Endothelial cell of umbilical vein (primary cell): ENCODE results near the gene PRR5L. TPM values are rescaled to one million over a fixed set of nuclear protein-coding genes. Genes with fewer than 3 reads are reported as not detected.

Experiments used
- BruUV-seq: library from RNA; stranded (reverse); fragments of 400-500 nt; replicated peaks from 2 replicates; lab custom pipeline; 2021; lab: Mats Ljungman, UMichigan
- CTCF ChIA-PET: fragments of 300-600, 350-600 bp; sonication (Branson Sonifier 250); formaldehyde crosslinking; loops from one replicate; lab custom pipeline; 2021; ENCODE audit warnings: antibody characterized with exemption, inconsistent platforms; lab: Charles Lee
- POLR2A ChIA-PET: fragments of 300-600, 350-600 bp; sonication (Branson Sonifier 250); formaldehyde crosslinking; loops from one replicate; lab custom pipeline; 2021; ENCODE audit warnings: antibody characterized with exemption, inconsistent platforms; lab: Charles Lee
- DNase-seq: peaks from one replicate; pipeline ENCODE4 v3.0.0-alpha.2; 2011; ENCODE audit warnings: low read depth, low spot score
- FAIRE-seq: peaks from 2 replicates; lab custom pipeline; 2011; peaks lifted over from hg19 to GRCh38; lab: Jason Lieb, UNC
- H2AFZ ChIP-seq: 2 replicates; pipeline ENCODE4 v1.6.0; 2012; ENCODE audit warnings: low read depth, low read length, control low read depth, inconsistent platforms
- H3K27ac ChIP-seq: 2 replicates; pipeline ENCODE4 v1.5.1; 2011; ENCODE audit warnings: low read depth, mild to moderate bottlenecking, control low read depth, low read length, moderate library complexity; ENCODE audit not compliant: insufficient read depth
- H3K27me3 ChIP-seq, 2 experiments: 2 replicates each; pipeline versions ENCODE4 v1.6.0 to v1.6.1; 2011; ENCODE audit warnings: low read length in 2 of 2, mixed read lengths in 1 of 2; ENCODE audit not compliant: control insufficient read depth in 2 of 2, insufficient read depth in 2 of 2
- H3K36me3 ChIP-seq, 2 experiments: 2 replicates in 1 of 2; 3 replicates in 1 of 2; pipeline ENCODE4 v1.5.1; 2011; ENCODE audit warnings: low read length in 2 of 2, mild to moderate bottlenecking in 1 of 2, moderate library complexity in 1 of 2; ENCODE audit not compliant: control insufficient read depth in 2 of 2, insufficient read depth in 2 of 2; ENCODE audit errors: extremely low read depth in 1 of 2
- H3K4me1 ChIP-seq: 3 replicates; pipeline ENCODE4 v1.5.1; 2011; ENCODE audit warnings: mild to moderate bottlenecking, low read length; ENCODE audit not compliant: control insufficient read depth, insufficient read depth; ENCODE audit errors: extremely low read depth
- H3K4me2 ChIP-seq: 2 replicates; pipeline ENCODE4 v1.6.1; 2011; ENCODE audit warnings: low read length, control low read depth, mixed read lengths; ENCODE audit not compliant: insufficient read depth
- H3K4me3 ChIP-seq, 3 experiments: fragments of 200-600 bp in 1 of 3; sonication (generic), shearing (Covaris generic) in 1 of 3; replicated peaks in 1 of 3; 2 replicates each; pipeline ENCODE4 v1.5.1; 2011 to 2016; ENCODE audit warnings: control low read depth in 3 of 3, low read length in 3 of 3, mild to moderate bottlenecking in 2 of 3, inconsistent platforms in 1 of 3, low read depth in 1 of 3, moderate library complexity in 1 of 3; ENCODE audit not compliant: insufficient read depth in 1 of 3
- H3K79me2 ChIP-seq: 2 replicates; pipeline ENCODE4 v1.6.0; 2012; ENCODE audit warnings: low read length, inconsistent platforms; ENCODE audit not compliant: control insufficient read depth, insufficient read depth
- H3K9ac ChIP-seq: replicated peaks from 2 replicates; pipeline ENCODE3; 2011; ENCODE audit warnings: low read length, control low read depth; ENCODE audit not compliant: insufficient read depth; ENCODE audit errors: extremely low read depth
- H3K9me1 ChIP-seq: replicated peaks from 3 replicates; pipeline ENCODE4 v1.6.0; 2011; ENCODE audit warnings: mild to moderate bottlenecking, low read length; ENCODE audit not compliant: control insufficient read depth, insufficient read depth; ENCODE audit errors: extremely low read depth
- H3K9me3 ChIP-seq: replicated peaks from 2 replicates; pipeline ENCODE4 v1.5.1; 2012; ENCODE audit warnings: low read length, inconsistent platforms; ENCODE audit not compliant: control insufficient read depth, insufficient read depth
- H4K20me1 ChIP-seq: replicated peaks from 2 replicates; pipeline ENCODE3; 2011; ENCODE audit warnings: mild to moderate bottlenecking, low read length; ENCODE audit not compliant: control insufficient read depth, insufficient read depth; ENCODE audit errors: extremely low read depth
- EZH2 ChIP-seq: IDR thresholded peaks from 2 replicates; pipeline ENCODE4 v1.6.1; 2012; ENCODE audit warnings: borderline replicate concordance, low read depth, mild to moderate bottlenecking, moderate library complexity, low read length, inconsistent platforms; ENCODE audit not compliant: severe bottlenecking
- FOS ChIP-seq: IDR thresholded peaks from 2 replicates; pipeline ENCODE4 v1.6.1; 2011; ENCODE audit warnings: mild to moderate bottlenecking, low read length, moderate library complexity, borderline replicate concordance; ENCODE audit not compliant: insufficient read depth
- GATA2 ChIP-seq: IDR thresholded peaks from 2 replicates; pipeline ENCODE4 v1.7.0; 2011; ENCODE audit warnings: low read depth, mild to moderate bottlenecking, moderate library complexity, mixed read lengths, low read length; ENCODE audit not compliant: insufficient read length, insufficient read depth
- JUN ChIP-seq: IDR thresholded peaks from 2 replicates; pipeline ENCODE4 v1.6.1; 2011; ENCODE audit warnings: borderline replicate concordance, low read depth; ENCODE audit not compliant: insufficient read length, insufficient read depth
- MYC ChIP-seq: IDR thresholded peaks from one replicate; pipeline ENCODE4 v1.6.1; 2011; ENCODE audit warnings: mild to moderate bottlenecking, low read depth, low read length
- POLR2A ChIP-seq: IDR thresholded peaks from 2 replicates; pipeline ENCODE4 v1.6.1; 2012; ENCODE audit warnings: low read depth, mild to moderate bottlenecking, control low read depth, low read length
- POLR2AphosphoS5 ChIP-seq: IDR thresholded peaks from 2 replicates; pipeline ENCODE4 v1.6.1; 2012; ENCODE audit warnings: low read depth, mild to moderate bottlenecking, control low read depth, low read length, moderate library complexity; ENCODE audit not compliant: insufficient read depth
- dilution Hi-C: fragments of 300-500 bp; cut with MboI; formaldehyde crosslinking; loops from one replicate; pipeline ENCODE4 v1.15.0; 2019; ENCODE audit warnings: low sequenced_read_pairs; ENCODE audit not compliant: extremely low pct_ligation_motif_present
- intact Hi-C: fragments of 100-400 bp; cut with micrococcal nuclease; formaldehyde crosslinking; loops from one replicate; pipeline ENCODE4 v1.10.0; 2022
- polyA plus RNA-seq, 4 experiments: library from polyadenylated mRNA; depleted of rRNA in 3 of 4; stranded (reverse) in 3 of 4; unstranded in 1 of 4; fragments of >200 nt; gene quantifications; 2 replicates each; pipeline versions ENCODE4 v1.2.1 to v1.2.3, GENCODE V29; 2011 to 2012; ENCODE audit warnings: missing spikeins in 1 of 4
- total RNA-seq: library from RNA; stranded (reverse); gene quantifications from 2 replicates; pipeline ENCODE4 v1.2.3, GENCODE V29; 2021
- TF ChIP-seq, protein P1 (sequence below): IDR thresholded peaks from 2 replicates; pipeline ENCODE4 v1.6.1; 2011; ENCODE audit not compliant: insufficient read depth, insufficient read length
- TF ChIP-seq, protein P2 (sequence below), 2 donors: IDR thresholded peaks; 1 replicate in 1 of 2; 2 replicates in 1 of 2; pipeline ENCODE4 v1.5.1; 2011; ENCODE audit warnings: low read length in 2 of 2, mild to moderate bottlenecking in 2 of 2, moderate library complexity in 2 of 2, control low read depth in 1 of 2, inconsistent platforms in 1 of 2, low read depth in 1 of 2; ENCODE audit not compliant: insufficient read depth in 1 of 2; ENCODE audit errors: extremely low read depth in 1 of 2

Gene PRR5L
- total and polyA plus RNA-seq, 2 donors (not counting 3 experiments of a cell fraction or from before 2014, with no cell fraction given): 2.5 to 6.1 TPM

DNA sequence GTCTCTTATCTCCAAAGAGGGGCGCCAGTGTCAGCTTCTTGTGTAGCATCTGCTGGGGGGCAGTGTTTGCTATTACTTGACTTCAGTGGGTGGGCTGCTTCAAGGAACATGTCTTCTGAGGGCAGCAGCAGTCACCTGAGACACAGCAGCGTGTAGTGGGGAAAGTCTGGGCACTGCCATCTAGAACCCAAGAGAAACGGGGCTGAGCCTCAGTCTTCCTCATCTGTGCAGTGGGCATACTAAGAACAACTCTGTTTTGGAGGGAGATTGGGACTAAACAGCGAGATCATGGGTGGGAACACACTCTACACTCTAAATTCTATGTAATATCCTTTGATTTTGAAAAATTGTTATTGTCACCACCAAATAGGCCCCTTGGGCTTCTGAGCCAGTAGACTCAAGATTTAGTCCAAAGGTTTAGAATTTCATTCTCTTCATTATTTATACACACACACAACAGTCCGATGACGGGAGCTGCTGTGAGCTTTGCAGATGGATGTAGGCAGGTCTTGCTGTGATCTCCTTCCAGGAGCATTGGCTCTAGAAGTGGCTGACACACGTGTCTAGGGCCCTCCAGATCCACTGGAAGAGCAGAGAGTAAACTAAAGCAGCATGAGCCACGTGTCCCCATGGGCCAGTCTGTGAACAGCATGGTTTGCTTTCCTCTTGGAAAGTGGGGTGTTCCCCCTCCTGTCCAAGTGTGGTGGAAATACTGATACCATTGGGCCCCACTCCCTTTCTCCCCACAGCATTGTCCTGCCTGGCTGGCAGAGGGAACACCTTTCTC is 162.2 kb downstream of the PRR5L start:
- Histone ChIP-seq H3K79me2 (no peaks in the 10 kb centered on the region), H3K27me3 (no peaks in the 10 kb centered on the region), H3K36me3 (no peaks in the 10 kb centered on the region), H3K4me3 (no peak overlapping the region), H2AFZ (no peak overlapping the region), H3K9me3 (no peaks in the 10 kb centered on the region), H3K4me1 (no peaks in the 10 kb centered on the region), H3K4me2 (no peak overlapping the region), H3K9ac (no peak overlapping the region), H3K9me1 (no peaks in the 10 kb centered on the region), H3K27ac (no peak overlapping the region), H4K20me1 (no peaks in the 10 kb centered on the region)
- BruUV-seq: no TSS peak
- dilution Hi-C loops (no loop called here), intact Hi-C loops (no loop called here)
- no peak for FAIRE-seq
- DNase-seq: no peak
- TF ChIP-seq POLR2AphosphoS5: no peak
- TF ChIP-seq, protein P1, sequence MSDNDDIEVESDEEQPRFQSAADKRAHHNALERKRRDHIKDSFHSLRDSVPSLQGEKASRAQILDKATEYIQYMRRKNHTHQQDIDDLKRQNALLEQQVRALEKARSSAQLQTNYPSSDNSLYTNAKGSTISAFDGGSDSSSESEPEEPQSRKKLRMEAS: no peak
- TF ChIP-seq, protein P2, sequence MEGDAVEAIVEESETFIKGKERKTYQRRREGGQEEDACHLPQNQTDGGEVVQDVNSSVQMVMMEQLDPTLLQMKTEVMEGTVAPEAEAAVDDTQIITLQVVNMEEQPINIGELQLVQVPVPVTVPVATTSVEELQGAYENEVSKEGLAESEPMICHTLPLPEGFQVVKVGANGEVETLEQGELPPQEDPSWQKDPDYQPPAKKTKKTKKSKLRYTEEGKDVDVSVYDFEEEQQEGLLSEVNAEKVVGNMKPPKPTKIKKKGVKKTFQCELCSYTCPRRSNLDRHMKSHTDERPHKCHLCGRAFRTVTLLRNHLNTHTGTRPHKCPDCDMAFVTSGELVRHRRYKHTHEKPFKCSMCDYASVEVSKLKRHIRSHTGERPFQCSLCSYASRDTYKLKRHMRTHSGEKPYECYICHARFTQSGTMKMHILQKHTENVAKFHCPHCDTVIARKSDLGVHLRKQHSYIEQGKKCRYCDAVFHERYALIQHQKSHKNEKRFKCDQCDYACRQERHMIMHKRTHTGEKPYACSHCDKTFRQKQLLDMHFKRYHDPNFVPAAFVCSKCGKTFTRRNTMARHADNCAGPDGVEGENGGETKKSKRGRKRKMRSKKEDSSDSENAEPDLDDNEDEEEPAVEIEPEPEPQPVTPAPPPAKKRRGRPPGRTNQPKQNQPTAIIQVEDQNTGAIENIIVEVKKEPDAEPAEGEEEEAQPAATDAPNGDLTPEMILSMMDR (IDR thresholded peaks at IDR 0.05; ENCODE audit: extremely low read depth in 1 of 2, insufficient read depth in 1 of 2, low read depth in 1 of 2, low read length in 2 of 2): no peak
- TF ChIP-seq MYC: no peak
- no peak for TF ChIP-seq JUN
- no peak for TF ChIP-seq EZH2
- no peak for TF ChIP-seq GATA2
- TF ChIP-seq POLR2A: no peak
- no peak for TF ChIP-seq FOS
- ChIA-PET POLR2A (no interaction called here), CTCF (interaction anchor here (0.9 to 1.1 kb wide), 2 partner anchors 74 to 166 kb away, joined by 3 to 4 read pairs; no protein-coding TSS in a partner anchor)
